Measurements from ENCODE around the gene IFI27.

IFI27 gene

GRCh38 chr14:94127330-94127729, 16.8 kb downstream of the IFI27 start:
- ChIA-PET POLR2A (no interaction called here), CTCF (interaction anchor here (0.8 to 2.8 kb wide), 4 partner anchors 9 to 358 kb away, joined by 3 to 16 read pairs (median 4); no protein-coding TSS in a partner anchor)
- WGBS (ENCODE audit: insufficient coverage), result 99% methylated on average over 6 of the region's 6 CpGs
- Histone ChIP-seq H3K27me3 (replicated peaks in 2 of 5; ENCODE audit: control insufficient read depth in 4 of 5, insufficient read depth in 5 of 5, low read length in 4 of 5) (peaks cover 0 to 6% (median 0%) of the 10 kb centered on the region in 5 experiments), H3K9me3 (ENCODE audit: control extremely low read depth in 1 of 5, control insufficient read depth in 4 of 5, insufficient read depth in 2 of 5, low read depth in 1 of 5, low read length in 4 of 5) (no peaks in the 10 kb centered on the region), H3K27ac (ENCODE audit: insufficient read depth in 1 of 2, low read depth in 1 of 2, low read length in 2 of 2, poor library complexity in 1 of 2, severe bottlenecking in 2 of 2) (no peak overlapping the region), H3K4me3 (ENCODE audit: control insufficient read depth in 1 of 7, extremely low read depth in 1 of 7, insufficient read depth in 4 of 7, low read depth in 2 of 7, low read length in 6 of 7) (no peak overlapping the region), H3K36me3 (ENCODE audit: control insufficient read depth in 4 of 4, insufficient read depth in 4 of 4, low read length in 3 of 4) (peaks cover 0 to 2% (median 0%) of the 10 kb centered on the region in 4 experiments), H3K4me1 (ENCODE audit: control extremely low read depth in 1 of 4, control insufficient read depth in 4 of 4, insufficient read depth in 4 of 4, low read length in 3 of 4) (peaks cover 0 to 16% (median 14%) of the 10 kb centered on the region in 4 experiments)
- no peak for DNase-seq

GRCh38 chr14:94128216-94128839, 17.8 kb downstream of the IFI27 start:
- Histone ChIP-seq H3K4me1 (ENCODE audit: control extremely low read depth in 1 of 4, control insufficient read depth in 4 of 4, insufficient read depth in 4 of 4, low read length in 3 of 4) (peaks cover 0 to 16% (median 14%) of the 10 kb centered on the region in 4 experiments), H3K9me3 (ENCODE audit: control extremely low read depth in 1 of 5, control insufficient read depth in 4 of 5, insufficient read depth in 2 of 5, low read depth in 1 of 5, low read length in 4 of 5) (no peaks in the 10 kb centered on the region), H3K4me3 (ENCODE audit: control insufficient read depth in 1 of 7, extremely low read depth in 1 of 7, insufficient read depth in 4 of 7, low read depth in 2 of 7, low read length in 6 of 7) (peak overlapping the region in 1 of 7 experiments; percentile 82), H3K27ac (ENCODE audit: insufficient read depth in 1 of 2, low read depth in 1 of 2, low read length in 2 of 2, poor library complexity in 1 of 2, severe bottlenecking in 2 of 2) (no peak overlapping the region), H3K36me3 (ENCODE audit: control insufficient read depth in 4 of 4, insufficient read depth in 4 of 4, low read length in 3 of 4) (peaks cover 0 to 2% (median 0%) of the 10 kb centered on the region in 4 experiments), H3K27me3 (replicated peaks in 2 of 5; ENCODE audit: control insufficient read depth in 4 of 5, insufficient read depth in 5 of 5, low read length in 4 of 5) (peaks cover 0 to 6% (median 0%) of the 10 kb centered on the region in 5 experiments)
- POLR2A ChIA-PET, result no interaction called here
- CTCF ChIA-PET, result interaction anchor here (0.8 to 2.8 kb wide), 9 partner anchors 10 to 358 kb away, joined by 3 to 16 read pairs (median 4); no protein-coding TSS in a partner anchor
- WGBS (ENCODE audit: insufficient coverage), result 98% methylated on average over 14 of the region's 14 CpGs
- DNase-seq, result no peak

GRCh38 chr14:94129111-94129757, 18.7 kb downstream of the IFI27 start, which contains the start of gene IFI27L2:
IFI27L2 (minus strand) TSS chr14:94129604; CDS start chr14:94129564, 40 bp downstream.
- peak; percentile 61 to 78 (median 72) for DNase-seq
- ChIA-PET CTCF (interaction anchor here (0.8 to 2.8 kb wide), 7 partner anchors 9 to 357 kb away, joined by 3 to 16 read pairs (median 4); no protein-coding TSS in a partner anchor), POLR2A (no interaction called here)
- H3K4me3 ChIP-seq (ENCODE audit: control insufficient read depth in 1 of 7, extremely low read depth in 1 of 7, insufficient read depth in 4 of 7, low read depth in 2 of 7, low read length in 6 of 7), result peak within 1 kb of the TSS; percentile 9 to 87 (median 64)
- WGBS (ENCODE audit: insufficient coverage), result 3% methylated on average over 13 of the region's 27 CpGs
- no peaks in the 10 kb centered on the region for H3K9me3 ChIP-seq (ENCODE audit: control extremely low read depth in 1 of 5, control insufficient read depth in 4 of 5, insufficient read depth in 2 of 5, low read depth in 1 of 5, low read length in 4 of 5)
- H3K4me1 ChIP-seq (ENCODE audit: control extremely low read depth in 1 of 4, control insufficient read depth in 4 of 4, insufficient read depth in 4 of 4, low read length in 3 of 4), result peaks cover 0 to 16% (median 14%) of the 10 kb centered on the region in 4 experiments
- peak within 1 kb of the TSS in 1 of 2 experiments; percentile 25 for H3K27ac ChIP-seq (ENCODE audit: insufficient read depth in 1 of 2, low read depth in 1 of 2, low read length in 2 of 2, poor library complexity in 1 of 2, severe bottlenecking in 2 of 2)
- peaks cover 0 to 2% (median 0%) of the 10 kb centered on the region in 4 experiments for H3K36me3 ChIP-seq (ENCODE audit: control insufficient read depth in 4 of 4, insufficient read depth in 4 of 4, low read length in 3 of 4)
- H3K27me3 ChIP-seq (replicated peaks in 2 of 5; ENCODE audit: control insufficient read depth in 4 of 5, insufficient read depth in 5 of 5, low read length in 4 of 5), result peaks cover 0 to 6% (median 0%) of the 10 kb centered on the region in 5 experiments

- peaks cover 0 to 2% (median 0%) of the 10 kb centered on the region in 4 experiments for H3K36me3 ChIP-seq (ENCODE audit: control insufficient read depth in 4 of 4, insufficient read depth in 4 of 4, low read length in 3 of 4)
- CTCF ChIA-PET, result interaction anchor here (1.1 to 3.7 kb wide), 8 partner anchors 8 to 95 kb away, joined by 3 to 41 read pairs (median 8); no protein-coding TSS in a partner anchor
- WGBS (ENCODE audit: insufficient coverage), result 0% methylated on average over 4 of the region's 12 CpGs
- POLR2A ChIA-PET, result no interaction called here
- DNase-seq, result peak; percentile 47 to 62 (median 61)
- H3K27me3 ChIP-seq (replicated peaks in 2 of 5; ENCODE audit: control insufficient read depth in 4 of 5, insufficient read depth in 5 of 5, low read length in 4 of 5), result peaks cover 0 to 6% (median 0%) of the 10 kb centered on the region in 5 experiments
- no peak overlapping the region for H3K27ac ChIP-seq (ENCODE audit: insufficient read depth in 1 of 2, low read depth in 1 of 2, low read length in 2 of 2, poor library complexity in 1 of 2, severe bottlenecking in 2 of 2)
- H3K9me3 ChIP-seq (ENCODE audit: control extremely low read depth in 1 of 5, control insufficient read depth in 4 of 5, insufficient read depth in 2 of 5, low read depth in 1 of 5, low read length in 4 of 5), result no peaks in the 10 kb centered on the region
- H3K4me3 ChIP-seq (ENCODE audit: control insufficient read depth in 1 of 7, extremely low read depth in 1 of 7, insufficient read depth in 4 of 7, low read depth in 2 of 7, low read length in 6 of 7), result peak overlapping the region in 6 of 7 experiments; percentile 40 to 87 (median 68)
- H3K4me1 ChIP-seq (ENCODE audit: control extremely low read depth in 1 of 4, control insufficient read depth in 4 of 4, insufficient read depth in 4 of 4, low read length in 3 of 4), result peaks cover 0 to 16% (median 14%) of the 10 kb centered on the region in 4 experiments
Measured at GRCh38 chr14:94129758-94130414, 19.4 kb downstream of the IFI27 start.

GRCh38 chr14:94132285-94132887, 21.9 kb downstream of the IFI27 start:
- DNase-seq, result peak; percentile 79 to 90 (median 83)
- peaks cover 0 to 7% (median 3%) of the 10 kb centered on the region in 5 experiments for H3K9me3 ChIP-seq (ENCODE audit: control extremely low read depth in 1 of 5, control insufficient read depth in 4 of 5, insufficient read depth in 2 of 5, low read depth in 1 of 5, low read length in 4 of 5)
- ChIA-PET POLR2A (interaction anchor here (0.6 kb wide), 1 partner anchor 74 kb away, joined by 4 read pairs; no protein-coding TSS in a partner anchor), CTCF (interaction anchor here (0.7 to 3.7 kb wide), 22 partner anchors 10 to 416 kb away, joined by 3 to 41 read pairs (median 4); partner anchors contain the start of gene IFI27)
- 0% methylated on average over 1 of the region's 4 CpGs for WGBS (ENCODE audit: insufficient coverage)
- H3K4me1 ChIP-seq (ENCODE audit: control extremely low read depth in 1 of 4, control insufficient read depth in 4 of 4, insufficient read depth in 4 of 4, low read length in 3 of 4), result peaks cover 0 to 16% (median 14%) of the 10 kb centered on the region in 4 experiments
- H3K27me3 ChIP-seq (replicated peaks in 2 of 5; ENCODE audit: control insufficient read depth in 4 of 5, insufficient read depth in 5 of 5, low read length in 4 of 5), result peaks cover 0 to 6% (median 0%) of the 10 kb centered on the region in 5 experiments
- no peak overlapping the region for H3K27ac ChIP-seq (ENCODE audit: insufficient read depth in 1 of 2, low read depth in 1 of 2, low read length in 2 of 2, poor library complexity in 1 of 2, severe bottlenecking in 2 of 2)
- no peak overlapping the region for H3K4me3 ChIP-seq (ENCODE audit: control insufficient read depth in 1 of 7, extremely low read depth in 1 of 7, insufficient read depth in 4 of 7, low read depth in 2 of 7, low read length in 6 of 7)
- no peaks in the 10 kb centered on the region for H3K36me3 ChIP-seq (ENCODE audit: control insufficient read depth in 4 of 4, insufficient read depth in 4 of 4, low read length in 3 of 4)

GRCh38 chr14:94135476-94135875, 24.9 kb downstream of the IFI27 start:
- no peak for DNase-seq
- ChIA-PET CTCF (interaction anchor here (0.6 to 4.7 kb wide), 3 partner anchors 24 to 98 kb away, joined by 3 to 50 read pairs (median 33); no protein-coding TSS in a partner anchor), POLR2A (no interaction called here)
- Histone ChIP-seq H3K27me3 (replicated peaks in 2 of 5; ENCODE audit: control insufficient read depth in 4 of 5, insufficient read depth in 5 of 5, low read length in 4 of 5) (peaks cover 0 to 6% (median 0%) of the 10 kb centered on the region in 5 experiments), H3K27ac (ENCODE audit: insufficient read depth in 1 of 2, low read depth in 1 of 2, low read length in 2 of 2, poor library complexity in 1 of 2, severe bottlenecking in 2 of 2) (no peak overlapping the region), H3K4me1 (ENCODE audit: control extremely low read depth in 1 of 4, control insufficient read depth in 4 of 4, insufficient read depth in 4 of 4, low read length in 3 of 4) (peaks cover 0 to under 1% (median 0%) of the 10 kb centered on the region in 4 experiments), H3K9me3 (ENCODE audit: control extremely low read depth in 1 of 5, control insufficient read depth in 4 of 5, insufficient read depth in 2 of 5, low read depth in 1 of 5, low read length in 4 of 5) (peaks cover 0 to 7% (median 3%) of the 10 kb centered on the region in 5 experiments), H3K4me3 (ENCODE audit: control insufficient read depth in 1 of 7, extremely low read depth in 1 of 7, insufficient read depth in 4 of 7, low read depth in 2 of 7, low read length in 6 of 7) (no peak overlapping the region), H3K36me3 (ENCODE audit: control insufficient read depth in 4 of 4, insufficient read depth in 4 of 4, low read length in 3 of 4) (no peaks in the 10 kb centered on the region)
- WGBS (ENCODE audit: insufficient coverage), result 81% methylated on average over 2 of the region's 4 CpGs

Data from common myeloid progenitor, CD34-positive (primary cell).